Gastroesophageal sphincter (tissue), 3 donors: Measurements from ENCODE around the gene GALNT12.

Source experiments
- CTCF ChIP-seq, 4 experiments: fragments of 200-600 bp in 2 of 4; fragments of 450-650 bp in 2 of 4; sonication (generic) in 1 of 4; IDR thresholded peaks; one replicate each; pipeline ENCODE4 v1.5.1; 2017 to 2019; ENCODE audit warnings: antibody characterized with exemption in 4 of 4, mild to moderate bottlenecking in 2 of 4, moderate library complexity in 2 of 4
- EP300 ChIP-seq: sonication (generic); formaldehyde crosslinking; IDR thresholded peaks from one replicate; pipeline ENCODE4 v1.6.1; 2017; ENCODE audit warnings: antibody characterized with exemption, mild to moderate bottlenecking

GRCh38 chr9:98775831-98776441 lies 31.5 kb upstream of the GALNT12 start:
- TF ChIP-seq CTCF (IDR thresholded peaks at IDR 0.05) (peak in 2 of 4 experiments; percentile 44 to 66), EP300 (no peak)
